Measurements from ENCODE around the gene KLF11.
A peak's percentile ranks its signal among the peaks of the same experiment; 100 is the strongest.

KLF11 gene

GRCh38 chr2:10078704-10079265 lies 35.4 kb downstream of the KLF11 start:
- TF ChIP-seq L3MBTL2 (conservative IDR thresholded peaks at IDR 0.05): no peak
- TF ChIP-seq ARNT (IDR thresholded peaks at IDR 0.05): no peak
- no peak for TF ChIP-seq TARDBP (IDR thresholded peaks at IDR 0.05)
- no peak for TF ChIP-seq LEF1 (IDR thresholded peaks at IDR 0.05; ENCODE audit: borderline replicate concordance)
- no peak for TF ChIP-seq SP1 (IDR thresholded peaks at IDR 0.05)
- TF ChIP-seq PKNOX1 (IDR thresholded peaks at IDR 0.05): no peak
- no peak for TF ChIP-seq SUZ12 (IDR thresholded peaks at IDR 0.05)
- TF ChIP-seq FOXM1 (IDR thresholded peaks at IDR 0.05; ENCODE audit: borderline replicate concordance): no peak
- TF ChIP-seq FOXK2 (IDR thresholded peaks at IDR 0.05): no peak
- no peak for TF ChIP-seq CTBP1 (IDR thresholded peaks at IDR 0.05; ENCODE audit: borderline replicate concordance)
- no peak for TF ChIP-seq NFRKB (IDR thresholded peaks at IDR 0.05)
- no peak for TF ChIP-seq ZNF384 (IDR thresholded peaks at IDR 0.05)
- no peak for TF ChIP-seq HDGF (IDR thresholded peaks at IDR 0.05; ENCODE audit: borderline replicate concordance)
- no peak for TF ChIP-seq BHLHE40 (IDR thresholded peaks at IDR 0.05; ENCODE audit: borderline replicate concordance)
- TF ChIP-seq FOXA1 (IDR thresholded peaks at IDR 0.05): no peak
- TF ChIP-seq ELF4 (IDR thresholded peaks at IDR 0.05): no peak
- ChIA-PET CTCF (interaction anchor here (0.5 to 0.9 kb wide), 4 partner anchors 12 to 356 kb away, joined by 3 to 4 read pairs (median 3); no protein-coding TSS in a partner anchor), POLR2A (interaction anchor here (1.0 kb wide), 1 partner anchor 46 kb away, joined by 3 read pairs; no protein-coding TSS in a partner anchor)
- no peak for DNase-seq (ENCODE audit: extremely low spot score)

- POLR2A ChIA-PET: interaction anchor here (1.0 kb wide), 1 partner anchor 45 kb away, joined by 3 read pairs; no protein-coding TSS in a partner anchor
- TF ChIP-seq FOXK2 (IDR thresholded peaks at IDR 0.05): no peak
- TF ChIP-seq SP1 (IDR thresholded peaks at IDR 0.05): no peak
- no peak for TF ChIP-seq LEF1 (IDR thresholded peaks at IDR 0.05; ENCODE audit: borderline replicate concordance)
- TF ChIP-seq HDGF (IDR thresholded peaks at IDR 0.05; ENCODE audit: borderline replicate concordance): no peak
- TF ChIP-seq SUZ12 (IDR thresholded peaks at IDR 0.05): no peak
- TF ChIP-seq ELF4 (IDR thresholded peaks at IDR 0.05): no peak
- no peak for TF ChIP-seq ARNT (IDR thresholded peaks at IDR 0.05)
- no peak for TF ChIP-seq NFRKB (IDR thresholded peaks at IDR 0.05)
- TF ChIP-seq BHLHE40 (IDR thresholded peaks at IDR 0.05; ENCODE audit: borderline replicate concordance): no peak
- TF ChIP-seq ZNF384 (IDR thresholded peaks at IDR 0.05): no peak
- no peak for TF ChIP-seq PKNOX1 (IDR thresholded peaks at IDR 0.05)
- no peak for TF ChIP-seq TARDBP (IDR thresholded peaks at IDR 0.05)
- no peak for TF ChIP-seq FOXA1 (IDR thresholded peaks at IDR 0.05)
- no peak for TF ChIP-seq CTBP1 (IDR thresholded peaks at IDR 0.05; ENCODE audit: borderline replicate concordance)
- no peak for TF ChIP-seq FOXM1 (IDR thresholded peaks at IDR 0.05; ENCODE audit: borderline replicate concordance)
- no peak for TF ChIP-seq L3MBTL2 (conservative IDR thresholded peaks at IDR 0.05)
- CTCF ChIA-PET: interaction anchor here (0.5 to 1.0 kb wide), 5 partner anchors 16 to 669 kb away, joined by 3 to 8 read pairs (median 3); no protein-coding TSS in a partner anchor
- DNase-seq (ENCODE audit: extremely low spot score): peak; percentile 38
Observed at GRCh38 chr2:10079266-10079869, 36.0 kb downstream of the KLF11 start.

GRCh38 chr2:10079870-10080535 lies 36.7 kb downstream of the KLF11 start, which contains the start of gene CYS1:
TSS of gene CYS1 (minus strand) at chr2:10080411. CDS start at chr2:10080223, 188 bp downstream.
- POLR2A ChIA-PET: interaction anchor here (1.0 kb wide), 1 partner anchor 44 kb away, joined by 3 read pairs; no protein-coding TSS in a partner anchor

GRCh38 chr2:10080536-10081304 lies 37.4 kb downstream of the KLF11 start:
- no peak for DNase-seq (ENCODE audit: extremely low spot score)

More at GRCh38 chr2:10079870-10080535, 36.7 kb downstream of the KLF11 start, which contains the start of gene CYS1:
- DNase-seq (ENCODE audit: extremely low spot score): peak; percentile 74
- CTCF ChIA-PET: interaction anchor here (0.5 to 1.0 kb wide), 3 partner anchors 17 to 669 kb away, joined by 3 to 8 read pairs (median 4); no protein-coding TSS in a partner anchor
- TF ChIP-seq FOXM1 (IDR thresholded peaks at IDR 0.05; ENCODE audit: borderline replicate concordance): peak; percentile 12; the same call in 1 of the 2 replicates
- no peak for TF ChIP-seq ARNT (IDR thresholded peaks at IDR 0.05)

GRCh38 chr2:10083046-10083445 lies 39.7 kb downstream of the KLF11 start:
- POLR2A ChIA-PET: interaction anchor here (1.2 kb wide), 1 partner anchor 35 kb away, joined by 3 read pairs; no protein-coding TSS in a partner anchor
- no peak for TF ChIP-seq LEF1 (IDR thresholded peaks at IDR 0.05; ENCODE audit: borderline replicate concordance)
- TF ChIP-seq TARDBP (IDR thresholded peaks at IDR 0.05): no peak
- no peak for TF ChIP-seq SP1 (IDR thresholded peaks at IDR 0.05)
- TF ChIP-seq PKNOX1 (IDR thresholded peaks at IDR 0.05): no peak
- TF ChIP-seq HDGF (IDR thresholded peaks at IDR 0.05; ENCODE audit: borderline replicate concordance): no peak
- no peak for TF ChIP-seq CTBP1 (IDR thresholded peaks at IDR 0.05; ENCODE audit: borderline replicate concordance)
- TF ChIP-seq ARNT (IDR thresholded peaks at IDR 0.05): no peak
- no peak for TF ChIP-seq FOXK2 (IDR thresholded peaks at IDR 0.05)
- no peak for TF ChIP-seq FOXM1 (IDR thresholded peaks at IDR 0.05; ENCODE audit: borderline replicate concordance)
- no peak for TF ChIP-seq FOXA1 (IDR thresholded peaks at IDR 0.05)
- TF ChIP-seq NFRKB (IDR thresholded peaks at IDR 0.05): no peak
- no peak for TF ChIP-seq BHLHE40 (IDR thresholded peaks at IDR 0.05; ENCODE audit: borderline replicate concordance)
- TF ChIP-seq L3MBTL2 (conservative IDR thresholded peaks at IDR 0.05): no peak
- no peak for TF ChIP-seq ELF4 (IDR thresholded peaks at IDR 0.05)
- TF ChIP-seq SUZ12 (IDR thresholded peaks at IDR 0.05): no peak
- TF ChIP-seq ZNF384 (IDR thresholded peaks at IDR 0.05): no peak
- CTCF ChIA-PET: interaction anchor here (0.6 to 1.8 kb wide), 4 partner anchors 10 to 255 kb away, joined by 3 to 7 read pairs (median 4); no protein-coding TSS in a partner anchor
- DNase-seq (ENCODE audit: extremely low spot score): no peak

More at GRCh38 chr2:10080536-10081304, 37.4 kb downstream of the KLF11 start:
- CTCF ChIA-PET: interaction anchor here (0.6 kb wide), 1 partner anchor 354 kb away, joined by 3 read pairs; no protein-coding TSS in a partner anchor
- no peak for TF ChIP-seq NFRKB (IDR thresholded peaks at IDR 0.05)
- no peak for TF ChIP-seq L3MBTL2 (conservative IDR thresholded peaks at IDR 0.05)
- POLR2A ChIA-PET: no interaction called here

Measured in HEK293T (cell line).